Activated T-cell treated with anti-CD3 and anti-CD28 coated beads, Interleukin-2, amount 50 U/mL, for 24 hours (primary cell): ENCODE results near the gene ZNF688.
"Not testable (repeated sequence)": the region's sequence is repeated elsewhere in the genome, so short reads cannot be mapped to it uniquely, and the experiment has no call there.

ENCODE experiments used
- DNase-seq: peaks from one replicate; pipeline ENCODE4 v3.0.0-alpha.2; 2020
- H3K27ac Mint-ChIP-seq: 2 replicates; pipeline ENCODE4 v1.8.0; 2020; ENCODE audit warnings: mild to moderate bottlenecking, mixed read lengths
- H3K27me3 Mint-ChIP-seq: 2 replicates; pipeline ENCODE4 v1.8.0; 2020; ENCODE audit warnings: mixed read lengths
- H3K36me3 Mint-ChIP-seq: 2 replicates; pipeline ENCODE4 v1.8.0; 2020; ENCODE audit warnings: low read depth, mixed read lengths
- H3K4me1 Mint-ChIP-seq: 2 replicates; pipeline ENCODE4 v1.8.0; 2020; ENCODE audit warnings: low read depth, mixed read lengths
- H3K4me3 Mint-ChIP-seq: 2 replicates; pipeline ENCODE4 v1.8.0; 2020; ENCODE audit warnings: mild to moderate bottlenecking, moderate library complexity, mixed read lengths
- H3K9me3 Mint-ChIP-seq: 2 replicates; pipeline ENCODE4 v1.8.0; 2020; ENCODE audit warnings: mixed read lengths

Gene ZNF688

GRCh38 chr16:30524575-30525568 is 46.6 kb downstream of the ZNF688 start:
- Mint-ChIP-seq H3K27me3 (no peaks in the 10 kb centered on the region), H3K36me3 (peaks cover 32% of the 10 kb centered on the region), H3K4me1 (peaks cover 30% of the 10 kb centered on the region), H3K4me3 (peak overlapping the region; percentile 48), H3K9me3 (no peaks in the 10 kb centered on the region), H3K27ac (peak overlapping the region; percentile 83)
- DNase-seq: no peak

GRCh38 chr16:30523768-30524574 is 47.5 kb downstream of the ZNF688 start:
- H3K4me3 Mint-ChIP-seq: peak overlapping the region; percentile 48
- H3K9me3 Mint-ChIP-seq: no peaks in the 10 kb centered on the region
- peaks cover 26% of the 10 kb centered on the region for H3K4me1 Mint-ChIP-seq
- H3K36me3 Mint-ChIP-seq: peaks cover 41% of the 10 kb centered on the region
- H3K27ac Mint-ChIP-seq: peak overlapping the region; percentile 83
- no peaks in the 10 kb centered on the region for H3K27me3 Mint-ChIP-seq
- DNase-seq: no peak

- DNase-seq, H3K9me3 Mint-ChIP-seq, H3K4me3 Mint-ChIP-seq, H3K27me3 Mint-ChIP-seq: not testable (repeated sequence)
- Mint-ChIP-seq H3K36me3 (peaks cover 52% of the 10 kb centered on the region), H3K27ac (peak overlapping the region; percentile 52), H3K4me1 (peaks cover 19% of the 10 kb centered on the region)
These were observed 48.6 kb downstream of the ZNF688 start for GRCh38 chr16:30522702-30523463.

- Mint-ChIP-seq H3K36me3 (peaks cover 60% of the 10 kb centered on the region), H3K4me3 (no peak overlapping the region), H3K27ac (peak overlapping the region; percentile 46), H3K27me3 (no peaks in the 10 kb centered on the region), H3K9me3 (no peaks in the 10 kb centered on the region), H3K4me1 (peaks cover 13% of the 10 kb centered on the region)
- no peak for DNase-seq
These were observed 49.5 kb downstream of the ZNF688 start for GRCh38 chr16:30521873-30522641.

- H3K27ac Mint-ChIP-seq: peak overlapping the region; percentile 46
- H3K9me3 Mint-ChIP-seq: no peaks in the 10 kb centered on the region
- H3K4me1 Mint-ChIP-seq: peaks cover 13% of the 10 kb centered on the region
- H3K27me3 Mint-ChIP-seq: no peaks in the 10 kb centered on the region
- H3K4me3 Mint-ChIP-seq: no peak overlapping the region
- H3K36me3 Mint-ChIP-seq: peaks cover 66% of the 10 kb centered on the region
- DNase-seq: no peak
These were observed 50.0 kb downstream of the ZNF688 start for GRCh38 chr16:30521476-30521872.
